HFFc6 (cell line): Measurements from ENCODE around the gene SBF2. TPM values are rescaled to one million over a fixed set of nuclear protein-coding genes. Genes with fewer than 3 reads are reported as not detected.

Source experiments
- DNase-seq: peaks from one replicate; pipeline ENCODE4 v3.0.0-alpha.2; 2018
- H3K27ac Mint-ChIP-seq: 2 replicates; pipeline ENCODE4 v1.8.0; 2020; ENCODE audit warnings: mild to moderate bottlenecking, mixed read lengths
- H3K27me3 Mint-ChIP-seq: 2 replicates; pipeline ENCODE4 v1.8.0; 2021; ENCODE audit warnings: mild to moderate bottlenecking, moderate library complexity, mixed read lengths; ENCODE audit not compliant: insufficient read depth
- H3K36me3 Mint-ChIP-seq: 2 replicates; pipeline ENCODE4 v1.8.0; 2021; ENCODE audit warnings: low read depth, mixed read lengths
- H3K4me1 Mint-ChIP-seq: 2 replicates; pipeline ENCODE4 v1.8.0; 2020; ENCODE audit warnings: low read depth, mixed read lengths
- H3K4me3 Mint-ChIP-seq: 2 replicates; pipeline ENCODE4 v1.8.0; 2020; ENCODE audit warnings: mild to moderate bottlenecking, moderate library complexity, mixed read lengths
- H3K9me3 Mint-ChIP-seq: 2 replicates; pipeline ENCODE4 v1.8.0; 2020; ENCODE audit warnings: mild to moderate bottlenecking, mixed read lengths
- CTCF ChIP-seq: fragments of 200-600 bp; sonication (generic); IDR thresholded peaks from 2 replicates; pipeline ENCODE4 v1.5.0; 2021; ENCODE audit warnings: antibody characterized with exemption, mild to moderate bottlenecking
- total RNA-seq, 6 experiments: library from RNA; stranded (reverse); fragmentation: NEBNext Ultra II Directional; extraction: Animal tissue kit (Norgen Biotek cat#: 25700); gene quantifications; 2 replicates in 1 of 6; 3 replicates in 5 of 6; pipeline ENCODE4 v1.2.3, GENCODE V29; 2021

Gene SBF2
- total RNA-seq, 6 experiments from 2014 or later, result 25.2 to 36.0 (median 30.7) TPM

GRCh38 chr11:9787260-9787659, 506.8 kb downstream of the SBF2 start:
- Mint-ChIP-seq H3K4me1 (peaks cover 58% of the 10 kb centered on the region), H3K36me3 (peaks cover 45% of the 10 kb centered on the region), H3K9me3 (no peaks in the 10 kb centered on the region), H3K4me3 (peak overlapping the region; percentile 31), H3K27me3 (no peaks in the 10 kb centered on the region; the same call in 1 of the 2 replicates), H3K27ac (peak overlapping the region; percentile 90)
- TF ChIP-seq CTCF, result no peak
- DNase-seq, result peak; percentile 29

- no peaks in the 10 kb centered on the region for H3K9me3 Mint-ChIP-seq
- DNase-seq, result no peak
- H3K4me3 Mint-ChIP-seq, result no peak overlapping the region
- no peak for TF ChIP-seq CTCF
- no peak overlapping the region for H3K27ac Mint-ChIP-seq
- peaks cover 40% of the 10 kb centered on the region for H3K4me1 Mint-ChIP-seq
- H3K36me3 Mint-ChIP-seq, result peaks cover 50% of the 10 kb centered on the region
- H3K27me3 Mint-ChIP-seq, result no peaks in the 10 kb centered on the region; the same call in 1 of the 2 replicates
These were observed 509.3 kb downstream of the SBF2 start for GRCh38 chr11:9784602-9785315.

- Mint-ChIP-seq H3K36me3 (peaks cover 51% of the 10 kb centered on the region), H3K4me1 (peaks cover 35% of the 10 kb centered on the region), H3K27ac (no peak overlapping the region), H3K27me3 (no peaks in the 10 kb centered on the region; the same call in 1 of the 2 replicates), H3K9me3 (no peaks in the 10 kb centered on the region), H3K4me3 (no peak overlapping the region)
- no peak for DNase-seq
- no peak for TF ChIP-seq CTCF
These were observed 510.0 kb downstream of the SBF2 start for GRCh38 chr11:9783986-9784385.

- no peak for TF ChIP-seq CTCF
- DNase-seq, result no peak
- Mint-ChIP-seq H3K36me3 (peaks cover 67% of the 10 kb centered on the region), H3K4me1 (peaks cover 28% of the 10 kb centered on the region), H3K27ac (no peak overlapping the region), H3K4me3 (no peak overlapping the region), H3K27me3 (peaks cover 2% of the 10 kb centered on the region), H3K9me3 (no peaks in the 10 kb centered on the region)
These were observed 513.1 kb downstream of the SBF2 start for GRCh38 chr11:9780929-9781328.

GRCh38 chr11:9777525-9777924, 516.5 kb downstream of the SBF2 start:
- H3K27ac Mint-ChIP-seq, result peak overlapping the region; percentile 64; the same call in 1 of the 2 replicates
- H3K9me3 Mint-ChIP-seq, result no peaks in the 10 kb centered on the region
- peaks cover 44% of the 10 kb centered on the region for H3K4me1 Mint-ChIP-seq
- no peak for TF ChIP-seq CTCF
- H3K4me3 Mint-ChIP-seq, result peak overlapping the region; percentile 80; the same call in 1 of the 2 replicates
- H3K27me3 Mint-ChIP-seq, result peaks cover 2% of the 10 kb centered on the region; the same call in 1 of the 2 replicates
- no peak for DNase-seq
- peaks cover 60% of the 10 kb centered on the region for H3K36me3 Mint-ChIP-seq
